Kidney (tissue), 14 donors: ENCODE measurements around the gene PCDHGB1. TPM values are rescaled to one million over a fixed set of nuclear protein-coding genes. Genes with fewer than 3 reads are reported as not detected.

Experiments
- DNase-seq, 5 donors: peaks; one replicate each; pipeline ENCODE4 v3.0.0-alpha.2; 2013 to 2020
- FAIRE-seq: peaks from 2 replicates; lab custom pipeline; 2012; peaks lifted over from hg19 to GRCh38; lab: Jason Lieb, UNC
- H3K27ac ChIP-seq, 2 donors: one replicate each; pipeline ENCODE4 v1.7.0; 2013; ENCODE audit warnings: low read depth in 2 of 2, low read length in 2 of 2, inconsistent platforms in 1 of 2
- H3K27me3 ChIP-seq: one replicate; pipeline ENCODE4 v1.7.1; 2013; ENCODE audit warnings: low read length, inconsistent platforms; ENCODE audit not compliant: control insufficient read depth, insufficient read depth
- H3K36me3 ChIP-seq, 3 donors: one replicate each; pipeline versions ENCODE4 v1.7.0 to v1.7.1; 2013; ENCODE audit warnings: low read length in 3 of 3, control low read depth in 1 of 3, inconsistent platforms in 1 of 3; ENCODE audit not compliant: insufficient read depth in 3 of 3, control insufficient read depth in 2 of 3
- H3K4me1 ChIP-seq, 3 donors: one replicate each; pipeline versions ENCODE4 v1.7.0 to v1.7.1; 2013; ENCODE audit warnings: low read length in 3 of 3, inconsistent platforms in 1 of 3, low read depth in 1 of 3; ENCODE audit not compliant: control insufficient read depth in 2 of 3, insufficient read depth in 2 of 3
- H3K4me3 ChIP-seq, 3 donors: one replicate each; pipeline versions ENCODE4 v1.7.0 to v1.8.1; 2013; ENCODE audit warnings: low read length in 3 of 3, control low read depth in 1 of 3, inconsistent platforms in 1 of 3
- H3K9ac ChIP-seq, 3 donors: one replicate each; pipeline versions ENCODE4 v1.7.0 to v1.7.1; 2013; ENCODE audit warnings: low read length in 3 of 3, control low read depth in 1 of 3, inconsistent platforms in 1 of 3
- H3K9me3 ChIP-seq, 3 donors: one replicate each; pipeline versions ENCODE4 v1.7.0 to v1.7.1; 2013; ENCODE audit warnings: low read length in 3 of 3, control low read depth in 1 of 3, inconsistent platforms in 1 of 3; ENCODE audit not compliant: control insufficient read depth in 2 of 3, insufficient read depth in 1 of 3
- intact Hi-C: fragments of 100-400 bp; cut with DNase I; formaldehyde crosslinking; loops from one replicate; pipeline ENCODE4 v1.11.1; 2022
- polyA plus RNA-seq: library from polyadenylated mRNA; stranded (reverse); fragments of 350-450 nt; fragmentation: Illumina TruSeq; extraction: RNeasy Lipid Tissue Mini Kit (QIAGEN cat#74804); gene quantifications from one replicate; pipeline ENCODE4 v1.2.3, GENCODE V29; 2014; ENCODE audit warnings: low read depth, low replicate concordance; ENCODE audit not compliant: insufficient read depth
- total RNA-seq: library from RNA; stranded (reverse); fragmentation: NEBNext Ultra II Directional; extraction: Animal tissue kit (Norgen Biotek cat#: 25700); gene quantifications from one replicate; pipeline ENCODE4 v1.2.1, GENCODE V29; 2021
- TF ChIP-seq, protein P1 (sequence below): IDR thresholded peaks from 3 replicates; pipeline ENCODE4 v1.5.1; 2012; ENCODE audit warnings: mild to moderate bottlenecking, moderate library complexity, borderline replicate concordance; ENCODE audit not compliant: insufficient read depth; ENCODE audit errors: extremely low read depth
- donor health status: control.
- donor health status: control.
- donor health status: control.
- donor health status: control.
- donor health status: control.
- donor health status: DM: yes; HTN: yes; CAD: no.
- donor health status: Normal renal cell carcinoma (clear cell type).

The PCDHGB1 gene
- total and polyA plus RNA-seq, 2 donors from 2014 or later: 0.37 to 2.9 TPM

DNA sequence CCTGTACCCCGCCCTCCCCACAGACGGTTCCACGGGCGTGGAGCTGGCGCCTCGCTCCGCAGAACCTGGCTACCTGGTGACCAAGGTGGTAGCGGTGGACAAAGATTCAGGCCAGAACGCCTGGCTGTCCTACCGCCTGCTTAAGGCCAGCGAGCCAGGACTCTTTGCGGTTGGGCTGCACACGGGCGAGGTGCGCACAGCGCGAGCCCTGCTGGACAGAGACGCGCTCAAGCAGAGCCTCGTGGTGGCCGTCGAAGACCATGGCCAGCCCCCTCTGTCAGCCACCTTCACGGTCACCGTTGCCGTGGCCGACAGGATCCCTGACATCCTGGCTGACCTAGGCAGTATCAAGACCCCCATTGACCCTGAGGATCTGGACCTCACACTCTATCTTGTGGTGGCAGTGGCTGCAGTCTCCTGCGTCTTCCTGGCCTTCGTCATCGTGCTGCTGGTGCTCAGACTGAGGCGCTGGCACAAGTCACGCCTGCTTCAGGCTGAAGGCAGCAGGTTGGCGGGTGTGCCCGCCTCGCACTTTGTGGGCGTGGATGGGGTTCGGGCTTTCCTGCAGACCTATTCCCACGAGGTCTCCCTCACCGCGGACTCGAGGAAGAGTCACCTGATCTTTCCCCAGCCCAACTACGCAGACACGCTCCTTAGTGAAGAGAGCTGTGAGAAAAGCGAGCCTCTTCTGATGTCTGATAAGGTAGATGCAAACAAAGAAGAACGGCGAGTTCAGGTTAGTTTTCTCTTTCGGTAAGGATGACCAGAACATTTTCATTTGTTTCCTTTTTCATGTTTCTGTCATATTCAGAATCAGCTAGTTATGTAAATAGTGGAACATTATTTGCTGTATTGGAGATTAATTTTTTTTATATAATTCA, 16.4 kb downstream of the PCDHGB1 start:
- FAIRE-seq (no peak), DNase-seq (no peak)
- peak overlapping the region in 1 of 3 donors; percentile 3 for H3K4me3 ChIP-seq
- no peak overlapping the region for H3K27ac ChIP-seq
- no peaks in the 10 kb centered on the region for H3K36me3 ChIP-seq
- H3K4me1 ChIP-seq: no peaks in the 10 kb centered on the region
- H3K9me3 ChIP-seq: peaks cover 0 to 66% (median 27%) of the 10 kb centered on the region in 3 donors
- no peak overlapping the region for H3K9ac ChIP-seq
- intact Hi-C loops: no loop called here
- no peaks in the 10 kb centered on the region for H3K27me3 ChIP-seq
- TF ChIP-seq, protein P1, sequence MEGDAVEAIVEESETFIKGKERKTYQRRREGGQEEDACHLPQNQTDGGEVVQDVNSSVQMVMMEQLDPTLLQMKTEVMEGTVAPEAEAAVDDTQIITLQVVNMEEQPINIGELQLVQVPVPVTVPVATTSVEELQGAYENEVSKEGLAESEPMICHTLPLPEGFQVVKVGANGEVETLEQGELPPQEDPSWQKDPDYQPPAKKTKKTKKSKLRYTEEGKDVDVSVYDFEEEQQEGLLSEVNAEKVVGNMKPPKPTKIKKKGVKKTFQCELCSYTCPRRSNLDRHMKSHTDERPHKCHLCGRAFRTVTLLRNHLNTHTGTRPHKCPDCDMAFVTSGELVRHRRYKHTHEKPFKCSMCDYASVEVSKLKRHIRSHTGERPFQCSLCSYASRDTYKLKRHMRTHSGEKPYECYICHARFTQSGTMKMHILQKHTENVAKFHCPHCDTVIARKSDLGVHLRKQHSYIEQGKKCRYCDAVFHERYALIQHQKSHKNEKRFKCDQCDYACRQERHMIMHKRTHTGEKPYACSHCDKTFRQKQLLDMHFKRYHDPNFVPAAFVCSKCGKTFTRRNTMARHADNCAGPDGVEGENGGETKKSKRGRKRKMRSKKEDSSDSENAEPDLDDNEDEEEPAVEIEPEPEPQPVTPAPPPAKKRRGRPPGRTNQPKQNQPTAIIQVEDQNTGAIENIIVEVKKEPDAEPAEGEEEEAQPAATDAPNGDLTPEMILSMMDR: no peak

GRCh38 chr5:141369994-141370848, 20.3 kb downstream of the PCDHGB1 start, which contains the start of gene PCDHGB3:
Gene PCDHGB3, plus strand, starts transcription at chr5:141370242. Its CDS starts 153 bp downstream, at chr5:141370395.
- H3K27me3 ChIP-seq: no peaks in the 10 kb centered on the region
- no peak within 1 kb of the TSS for H3K27ac ChIP-seq
- intact Hi-C loops: no loop called here
- TF ChIP-seq, protein P1: peak; percentile 24
- H3K9me3 ChIP-seq: peaks cover 2 to 63% (median 28%) of the 10 kb centered on the region in 3 donors
- peak within 1 kb of the TSS in 2 of 3 donors; percentile 16 to 30 for H3K4me3 ChIP-seq
- FAIRE-seq (no peak), DNase-seq (no peak)
- no peaks in the 10 kb centered on the region for H3K36me3 ChIP-seq
- H3K9ac ChIP-seq: no peak within 1 kb of the TSS
- no peaks in the 10 kb centered on the region for H3K4me1 ChIP-seq

DNA sequence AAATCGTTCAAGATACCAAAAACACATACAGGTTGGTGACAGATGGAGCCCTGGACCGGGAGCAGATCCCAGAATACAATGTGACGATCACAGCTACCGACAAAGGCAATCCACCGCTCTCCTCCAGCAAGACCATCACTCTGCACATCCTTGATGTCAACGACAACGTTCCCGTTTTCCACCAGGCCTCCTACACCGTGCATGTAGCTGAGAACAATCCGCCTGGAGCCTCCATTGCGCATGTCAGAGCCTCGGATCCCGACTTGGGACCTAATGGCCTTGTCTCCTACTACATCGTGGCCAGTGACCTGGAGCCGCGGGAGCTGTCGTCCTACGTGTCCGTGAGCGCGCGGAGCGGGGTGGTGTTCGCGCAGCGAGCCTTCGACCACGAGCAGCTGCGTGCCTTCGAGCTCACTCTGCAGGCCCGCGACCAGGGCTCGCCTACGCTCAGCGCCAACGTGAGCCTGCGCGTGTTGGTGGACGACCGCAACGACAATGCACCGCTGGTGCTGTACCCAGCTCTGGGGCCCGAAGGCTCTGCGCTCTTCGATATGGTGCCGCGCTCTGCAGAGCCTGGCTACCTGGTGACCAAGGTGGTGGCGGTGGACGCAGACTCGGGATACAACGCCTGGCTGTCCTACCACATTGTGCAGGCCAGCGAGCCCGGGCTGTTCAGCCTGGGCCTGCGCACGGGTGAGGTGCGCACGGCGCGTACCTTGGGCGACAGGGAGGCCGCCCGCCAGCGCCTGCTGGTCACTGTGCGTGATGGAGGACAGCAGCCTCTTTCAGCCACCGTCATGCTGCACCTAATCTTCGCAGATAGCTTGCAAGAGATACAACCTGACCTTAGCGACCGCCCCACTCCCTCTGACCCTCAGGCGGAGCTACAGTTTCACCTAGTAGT, 21.9 kb downstream of the PCDHGB1 start:
- Histone ChIP-seq H3K9me3 (peaks cover 2 to 58% (median 24%) of the 10 kb centered on the region in 3 donors), H3K36me3 (no peaks in the 10 kb centered on the region), H3K27ac (no peak overlapping the region), H3K4me3 (peak overlapping the region in 1 of 3 donors; percentile 16), H3K27me3 (no peaks in the 10 kb centered on the region), H3K4me1 (no peaks in the 10 kb centered on the region), H3K9ac (no peak overlapping the region)
- no peak for FAIRE-seq
- intact Hi-C loops: no loop called here
- DNase-seq: no peak
- TF ChIP-seq, protein P1: no peak
